Ishikawa (cell line): Measurements from ENCODE around the gene RUFY3.

ENCODE experiments used
- EP300 ChIP-seq: IDR thresholded peaks from 2 replicates; pipeline ENCODE4 v1.6.1; 2012; ENCODE audit warnings: borderline replicate concordance
- RAD21 ChIP-seq: IDR thresholded peaks from 2 replicates; pipeline ENCODE4 v1.6.1; 2012; ENCODE audit warnings: low read depth
- TAF1 ChIP-seq: IDR thresholded peaks from 2 replicates; pipeline ENCODE4 v1.6.1; 2012; ENCODE audit warnings: low read depth, mild to moderate bottlenecking
- TCF12 ChIP-seq: IDR thresholded peaks from 2 replicates; pipeline ENCODE4 v1.6.1; 2012; ENCODE audit warnings: low read depth
- YY1 ChIP-seq: IDR thresholded peaks from 2 replicates; pipeline ENCODE4 v1.6.1; 2012; ENCODE audit warnings: low read depth

DNA sequence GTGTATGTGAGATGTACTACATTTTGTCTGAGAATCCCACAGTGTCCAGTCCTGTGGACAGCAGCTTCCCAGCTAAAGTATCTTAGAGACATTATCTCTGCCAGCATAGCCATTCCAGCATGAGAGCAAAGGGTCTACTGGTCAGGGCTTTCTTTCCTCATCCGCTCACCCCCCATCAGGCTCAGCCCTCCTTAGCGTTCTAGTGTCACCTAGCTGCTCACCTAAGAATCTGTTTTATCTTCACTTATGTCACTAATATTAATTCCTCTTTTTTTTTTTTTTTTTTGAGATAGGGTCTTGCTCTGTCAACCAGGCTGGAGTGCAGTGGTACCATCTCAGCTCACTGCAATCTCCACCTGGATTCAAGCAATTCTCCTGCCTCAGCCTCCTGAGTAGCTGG lies 15.6 kb downstream of the RUFY3 start:
- TF ChIP-seq TCF12 (no peak), YY1 (no peak), TAF1 (no peak), EP300 (no peak), RAD21 (no peak)
